ENCODE measurements around the gene ROR2. TPM values are rescaled to one million over a fixed set of nuclear protein-coding genes. Genes with fewer than 3 reads are reported as not detected.

The ROR2 gene
- total RNA-seq, result 0.98 and 4.9 TPM in 2 replicates

DNA sequence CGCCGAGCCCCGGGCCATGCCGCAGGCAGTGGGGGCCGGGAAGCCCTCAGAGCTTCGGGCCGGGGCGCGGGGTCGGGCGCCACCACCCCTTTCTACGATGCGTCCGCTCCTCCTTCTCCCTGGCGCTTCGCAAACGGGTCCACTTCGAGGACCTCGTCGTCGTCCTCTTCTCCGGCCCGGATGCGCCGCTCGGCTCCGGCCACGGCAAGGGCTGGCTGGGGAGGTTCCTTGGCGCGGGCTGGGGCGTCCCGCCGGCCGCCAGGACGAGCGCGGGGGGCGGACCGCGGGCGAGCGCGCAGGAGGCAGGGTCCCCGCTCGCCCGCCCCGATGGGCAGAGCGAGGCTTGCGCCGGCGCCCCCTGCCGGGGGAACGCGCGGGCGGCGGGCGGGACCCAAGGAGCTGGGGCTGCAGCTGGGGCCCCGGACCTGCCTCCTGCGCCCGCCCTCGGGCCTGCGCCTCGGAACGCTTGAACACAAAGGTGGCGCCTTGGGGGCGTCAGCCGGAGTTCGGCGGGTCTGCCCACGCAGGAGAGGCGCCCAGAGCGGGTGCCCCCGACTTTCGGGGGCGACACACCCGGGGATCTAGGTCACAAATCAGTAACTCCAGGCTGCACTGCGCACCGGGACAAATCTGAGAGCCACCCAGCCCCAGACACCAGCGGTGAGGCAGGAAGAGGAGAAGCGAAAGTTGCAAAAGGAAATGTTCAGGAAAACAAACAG lies at the start of gene ROR2:
Gene ROR2 (minus strand): TSS at position 283 of the 719 bp plus-strand sequence.

Other genes starting within 250 kb of the ROR2 start
- 66.8 and 81.4 TPM in 2 replicates for gene SPTLC1, start 165.2 kb upstream of the ROR2 start, total RNA-seq